Measurements from ENCODE around the gene NR3C2.

- TF ChIP-seq CTCF (IDR thresholded peaks at IDR 0.05) (no peak), POLR2A (IDR thresholded peaks at IDR 0.05) (no peak)
These were observed 145.7 kb downstream of the NR3C2 start for GRCh38 chr4:148296498-148296897.
